Astrocyte (in vitro differentiated cells and primary cell): Measurements from ENCODE around the gene TNRC18. TPM values are rescaled to one million over a fixed set of nuclear protein-coding genes. Genes with fewer than 3 reads are reported as not detected.

Source experiments
- DNase-seq: peaks from one replicate; pipeline ENCODE4 v3.0.0-alpha.2; 2010; ENCODE audit warnings: low read depth
- FAIRE-seq: peaks from 2 replicates; lab custom pipeline; 2011; peaks lifted over from hg19 to GRCh38; lab: Jason Lieb, UNC
- H2AFZ ChIP-seq: 2 replicates; pipeline ENCODE4 v1.6.0; 2012; ENCODE audit warnings: low read depth, low read length, inconsistent platforms
- H3K27ac ChIP-seq: 2 replicates; pipeline ENCODE4 v1.5.1; 2011; ENCODE audit warnings: low read depth, low read length, inconsistent platforms
- H3K27me3 ChIP-seq: 2 replicates; pipeline ENCODE4 v1.6.0; 2011; ENCODE audit warnings: low read length, inconsistent platforms; ENCODE audit not compliant: insufficient read depth
- H3K36me3 ChIP-seq: 2 replicates; pipeline ENCODE4 v1.5.1; 2011; ENCODE audit warnings: low read length, inconsistent platforms; ENCODE audit not compliant: insufficient read depth
- H3K4me1 ChIP-seq: 2 replicates; pipeline ENCODE4 v1.5.1; 2011; ENCODE audit warnings: low read length, inconsistent platforms; ENCODE audit not compliant: insufficient read depth
- H3K4me2 ChIP-seq: 2 replicates; pipeline ENCODE4 v1.6.0; 2012; ENCODE audit warnings: low read length, inconsistent platforms
- H3K4me3 ChIP-seq: 2 replicates; pipeline ENCODE4 v1.5.1; 2011; ENCODE audit warnings: low read depth, mild to moderate bottlenecking, low read length, inconsistent platforms; ENCODE audit not compliant: insufficient read depth
- H3K79me2 ChIP-seq: 2 replicates; pipeline ENCODE4 v1.6.0; 2012; ENCODE audit warnings: mild to moderate bottlenecking, low read length, inconsistent platforms; ENCODE audit not compliant: insufficient read depth
- H3K9ac ChIP-seq: 2 replicates; pipeline ENCODE4 v1.6.0; 2012; ENCODE audit warnings: mild to moderate bottlenecking, low read length, inconsistent platforms
- H3K9me3 ChIP-seq: 2 replicates; pipeline ENCODE4 v1.5.1; 2012; ENCODE audit warnings: low read depth, mild to moderate bottlenecking, low read length, inconsistent platforms; ENCODE audit not compliant: insufficient read depth
- H4K20me1 ChIP-seq: 2 replicates; pipeline ENCODE4 v1.6.0; 2012; ENCODE audit warnings: low read length, inconsistent platforms; ENCODE audit not compliant: insufficient read depth
- H3K27ac Mint-ChIP-seq: one replicate; pipeline ENCODE4 v1.8.0; 2021; ENCODE audit warnings: mild to moderate bottlenecking, mixed read lengths; ENCODE audit not compliant: unreplicated experiment
- H3K27me3 Mint-ChIP-seq: one replicate; pipeline ENCODE4 v1.8.0; 2021; ENCODE audit warnings: low read depth, mixed read lengths; ENCODE audit not compliant: unreplicated experiment
- H3K36me3 Mint-ChIP-seq: one replicate; pipeline ENCODE4 v1.8.0; 2021; ENCODE audit warnings: low read depth, mixed read lengths; ENCODE audit not compliant: unreplicated experiment
- H3K4me1 Mint-ChIP-seq: one replicate; pipeline ENCODE4 v1.8.0; 2021; ENCODE audit warnings: low read depth, mixed read lengths; ENCODE audit not compliant: unreplicated experiment
- H3K4me3 Mint-ChIP-seq: one replicate; pipeline ENCODE4 v1.8.0; 2021; ENCODE audit warnings: mild to moderate bottlenecking, moderate library complexity, mixed read lengths; ENCODE audit not compliant: unreplicated experiment
- H3K9me3 Mint-ChIP-seq: one replicate; pipeline ENCODE4 v1.8.0; 2021; ENCODE audit warnings: mild to moderate bottlenecking, mixed read lengths; ENCODE audit not compliant: unreplicated experiment
- CTCF ChIP-seq: IDR thresholded peaks from 2 replicates; pipeline ENCODE4 v1.5.1; 2011; ENCODE audit warnings: low read depth, mild to moderate bottlenecking, inconsistent platforms, low read length, moderate library complexity; ENCODE audit not compliant: insufficient read depth
- EZH2 ChIP-seq: IDR thresholded peaks from 2 replicates; pipeline ENCODE4 v1.6.1; 2012; ENCODE audit warnings: mild to moderate bottlenecking, low read length, inconsistent platforms; ENCODE audit not compliant: insufficient read depth
- total RNA-seq: library from RNA; stranded (reverse); gene quantifications from 2 replicates; pipeline ENCODE4 v1.2.1, GENCODE V29; 2021

Gene TNRC18
- total RNA-seq, 1 donor from 2014 or later: 84.3 TPM

DNA sequence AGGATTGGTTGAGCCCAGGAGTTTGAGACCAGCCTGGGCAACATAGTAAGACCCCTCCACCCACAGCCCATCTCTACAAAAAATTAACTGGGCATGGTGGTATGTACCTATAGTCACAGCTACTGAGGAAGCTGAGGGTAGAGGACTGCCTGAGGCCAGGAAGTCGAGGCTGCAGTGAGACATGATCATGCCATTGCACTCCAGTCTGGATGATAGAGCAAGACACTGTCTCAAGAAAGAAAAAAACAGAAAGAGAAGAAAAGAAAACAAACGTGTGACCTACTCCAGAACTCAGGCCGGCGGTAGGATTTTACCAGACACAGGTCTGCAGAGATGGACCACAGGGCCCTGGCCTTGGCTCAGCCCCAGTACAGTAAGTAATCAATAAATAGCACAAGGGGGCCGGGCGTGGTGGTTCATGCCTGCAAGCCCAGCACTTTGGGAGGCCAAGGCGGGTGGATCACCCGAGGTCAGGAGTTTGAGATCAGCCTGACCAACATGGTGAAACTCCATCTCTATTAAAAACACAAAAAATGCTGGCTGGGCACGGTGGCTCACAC lies 35.4 kb upstream of the TNRC18 start:
- H3K9me3 Mint-ChIP-seq: peaks cover 3% of the 10 kb centered on the region
- no peaks in the 10 kb centered on the region for H4K20me1 ChIP-seq
- FAIRE-seq: no peak

GRCh38 chr7:5457245-5457735 lies 33.7 kb upstream of the TNRC18 start:
- TF ChIP-seq EZH2 (no peak), CTCF (no peak)
- peaks cover 5% of the 10 kb centered on the region for H3K4me1 Mint-ChIP-seq
- H3K27me3 Mint-ChIP-seq: peaks cover 15% of the 10 kb centered on the region
- Histone ChIP-seq H3K9ac (no peak overlapping the region), H3K27ac (no peak overlapping the region), H4K20me1 (no peaks in the 10 kb centered on the region), H3K4me3 (no peak overlapping the region), H3K4me1 (no peaks in the 10 kb centered on the region), H3K4me2 (no peak overlapping the region), H2AFZ (no peak overlapping the region), H3K36me3 (no peaks in the 10 kb centered on the region), H3K27me3 (no peaks in the 10 kb centered on the region), H3K79me2 (no peaks in the 10 kb centered on the region), H3K9me3 (no peaks in the 10 kb centered on the region)
- H3K36me3 Mint-ChIP-seq: peaks cover 3% of the 10 kb centered on the region
- H3K27ac Mint-ChIP-seq: no peak overlapping the region
- FAIRE-seq: no peak
- H3K9me3 Mint-ChIP-seq: peaks cover 3% of the 10 kb centered on the region
- no peak for DNase-seq
- no peak overlapping the region for H3K4me3 Mint-ChIP-seq

More for the DNA sequence above, 35.4 kb upstream of the TNRC18 start:
- Mint-ChIP-seq H3K36me3 (peaks cover 3% of the 10 kb centered on the region), H3K27me3 (peaks cover 15% of the 10 kb centered on the region), H3K27ac (no peak overlapping the region), H3K4me3 (no peak overlapping the region), H3K4me1 (no peaks in the 10 kb centered on the region)
- no peaks in the 10 kb centered on the region for H3K9me3 ChIP-seq
- H3K4me2 ChIP-seq: no peak overlapping the region
- no peaks in the 10 kb centered on the region for H3K36me3 ChIP-seq
- TF ChIP-seq CTCF (no peak), EZH2 (no peak)
- H3K79me2 ChIP-seq: no peaks in the 10 kb centered on the region
- H3K27me3 ChIP-seq: no peaks in the 10 kb centered on the region
- no peak overlapping the region for H3K4me3 ChIP-seq
- no peak for DNase-seq
- no peak overlapping the region for H3K27ac ChIP-seq
- no peak overlapping the region for H2AFZ ChIP-seq
- no peak overlapping the region for H3K9ac ChIP-seq
- H3K4me1 ChIP-seq: no peaks in the 10 kb centered on the region

- no peak overlapping the region for H3K27ac ChIP-seq
- H3K79me2 ChIP-seq: no peaks in the 10 kb centered on the region
- Mint-ChIP-seq H3K27me3 (peaks cover 15% of the 10 kb centered on the region), H3K27ac (no peak overlapping the region), H3K4me1 (peaks cover 7% of the 10 kb centered on the region), H3K9me3 (peaks cover 3% of the 10 kb centered on the region), H3K4me3 (no peak overlapping the region), H3K36me3 (peaks cover 3% of the 10 kb centered on the region)
- no peak overlapping the region for H3K4me3 ChIP-seq
- FAIRE-seq (no peak), DNase-seq (no peak)
- no peak overlapping the region for H3K9ac ChIP-seq
- H4K20me1 ChIP-seq: no peaks in the 10 kb centered on the region
- no peaks in the 10 kb centered on the region for H3K36me3 ChIP-seq
- H2AFZ ChIP-seq: no peak overlapping the region
- no peak for TF ChIP-seq EZH2
- no peak for TF ChIP-seq CTCF
- H3K4me2 ChIP-seq: no peak overlapping the region
- no peaks in the 10 kb centered on the region for H3K27me3 ChIP-seq
- H3K4me1 ChIP-seq: no peaks in the 10 kb centered on the region
- H3K9me3 ChIP-seq: no peaks in the 10 kb centered on the region
These were observed 32.8 kb upstream of the TNRC18 start for GRCh38 chr7:5456409-5456808.
